Endothelial cell of umbilical vein (primary cell): ENCODE measurements around the gene THEM4. TPM values are rescaled to one million over a fixed set of nuclear protein-coding genes. Genes with fewer than 3 reads are reported as not detected.

ENCODE experiments used
- BruUV-seq: library from RNA; stranded (reverse); fragments of 400-500 nt; replicated peaks from 2 replicates; lab custom pipeline; 2021; lab: Mats Ljungman, UMichigan
- CTCF ChIA-PET: fragments of 300-600, 350-600 bp; sonication (Branson Sonifier 250); formaldehyde crosslinking; loops from one replicate; lab custom pipeline; 2021; ENCODE audit warnings: antibody characterized with exemption, inconsistent platforms; lab: Charles Lee
- POLR2A ChIA-PET: fragments of 300-600, 350-600 bp; sonication (Branson Sonifier 250); formaldehyde crosslinking; loops from one replicate; lab custom pipeline; 2021; ENCODE audit warnings: antibody characterized with exemption, inconsistent platforms; lab: Charles Lee
- DNase-seq: peaks from one replicate; pipeline ENCODE4 v3.0.0-alpha.2; 2011; ENCODE audit warnings: low read depth, low spot score
- FAIRE-seq: peaks from 2 replicates; lab custom pipeline; 2011; peaks lifted over from hg19 to GRCh38; lab: Jason Lieb, UNC
- H2AFZ ChIP-seq: 2 replicates; pipeline ENCODE4 v1.6.0; 2012; ENCODE audit warnings: low read depth, low read length, control low read depth, inconsistent platforms
- H3K27ac ChIP-seq: 2 replicates; pipeline ENCODE4 v1.5.1; 2011; ENCODE audit warnings: low read depth, mild to moderate bottlenecking, control low read depth, low read length, moderate library complexity; ENCODE audit not compliant: insufficient read depth
- H3K27me3 ChIP-seq, 2 experiments: 2 replicates each; pipeline versions ENCODE4 v1.6.0 to v1.6.1; 2011; ENCODE audit warnings: low read length in 2 of 2, mixed read lengths in 1 of 2; ENCODE audit not compliant: control insufficient read depth in 2 of 2, insufficient read depth in 2 of 2
- H3K36me3 ChIP-seq, 2 experiments: 2 replicates in 1 of 2; 3 replicates in 1 of 2; pipeline ENCODE4 v1.5.1; 2011; ENCODE audit warnings: low read length in 2 of 2, mild to moderate bottlenecking in 1 of 2, moderate library complexity in 1 of 2; ENCODE audit not compliant: control insufficient read depth in 2 of 2, insufficient read depth in 2 of 2; ENCODE audit errors: extremely low read depth in 1 of 2
- H3K4me1 ChIP-seq: 3 replicates; pipeline ENCODE4 v1.5.1; 2011; ENCODE audit warnings: mild to moderate bottlenecking, low read length; ENCODE audit not compliant: control insufficient read depth, insufficient read depth; ENCODE audit errors: extremely low read depth
- H3K4me2 ChIP-seq: 2 replicates; pipeline ENCODE4 v1.6.1; 2011; ENCODE audit warnings: low read length, control low read depth, mixed read lengths; ENCODE audit not compliant: insufficient read depth
- H3K4me3 ChIP-seq, 3 experiments: fragments of 200-600 bp in 1 of 3; sonication (generic), shearing (Covaris generic) in 1 of 3; replicated peaks in 1 of 3; 2 replicates each; pipeline ENCODE4 v1.5.1; 2011 to 2016; ENCODE audit warnings: control low read depth in 3 of 3, low read length in 3 of 3, mild to moderate bottlenecking in 2 of 3, inconsistent platforms in 1 of 3, low read depth in 1 of 3, moderate library complexity in 1 of 3; ENCODE audit not compliant: insufficient read depth in 1 of 3
- H3K79me2 ChIP-seq: 2 replicates; pipeline ENCODE4 v1.6.0; 2012; ENCODE audit warnings: low read length, inconsistent platforms; ENCODE audit not compliant: control insufficient read depth, insufficient read depth
- H3K9ac ChIP-seq: replicated peaks from 2 replicates; pipeline ENCODE3; 2011; ENCODE audit warnings: low read length, control low read depth; ENCODE audit not compliant: insufficient read depth; ENCODE audit errors: extremely low read depth
- H3K9me1 ChIP-seq: replicated peaks from 3 replicates; pipeline ENCODE4 v1.6.0; 2011; ENCODE audit warnings: mild to moderate bottlenecking, low read length; ENCODE audit not compliant: control insufficient read depth, insufficient read depth; ENCODE audit errors: extremely low read depth
- H3K9me3 ChIP-seq: replicated peaks from 2 replicates; pipeline ENCODE4 v1.5.1; 2012; ENCODE audit warnings: low read length, inconsistent platforms; ENCODE audit not compliant: control insufficient read depth, insufficient read depth
- H4K20me1 ChIP-seq: replicated peaks from 2 replicates; pipeline ENCODE3; 2011; ENCODE audit warnings: mild to moderate bottlenecking, low read length; ENCODE audit not compliant: control insufficient read depth, insufficient read depth; ENCODE audit errors: extremely low read depth
- EZH2 ChIP-seq: IDR thresholded peaks from 2 replicates; pipeline ENCODE4 v1.6.1; 2012; ENCODE audit warnings: borderline replicate concordance, low read depth, mild to moderate bottlenecking, moderate library complexity, low read length, inconsistent platforms; ENCODE audit not compliant: severe bottlenecking
- FOS ChIP-seq: IDR thresholded peaks from 2 replicates; pipeline ENCODE4 v1.6.1; 2011; ENCODE audit warnings: mild to moderate bottlenecking, low read length, moderate library complexity, borderline replicate concordance; ENCODE audit not compliant: insufficient read depth
- GATA2 ChIP-seq: IDR thresholded peaks from 2 replicates; pipeline ENCODE4 v1.7.0; 2011; ENCODE audit warnings: low read depth, mild to moderate bottlenecking, moderate library complexity, mixed read lengths, low read length; ENCODE audit not compliant: insufficient read length, insufficient read depth
- JUN ChIP-seq: IDR thresholded peaks from 2 replicates; pipeline ENCODE4 v1.6.1; 2011; ENCODE audit warnings: borderline replicate concordance, low read depth; ENCODE audit not compliant: insufficient read length, insufficient read depth
- MYC ChIP-seq: IDR thresholded peaks from one replicate; pipeline ENCODE4 v1.6.1; 2011; ENCODE audit warnings: mild to moderate bottlenecking, low read depth, low read length
- POLR2A ChIP-seq: IDR thresholded peaks from 2 replicates; pipeline ENCODE4 v1.6.1; 2012; ENCODE audit warnings: low read depth, mild to moderate bottlenecking, control low read depth, low read length
- POLR2AphosphoS5 ChIP-seq: IDR thresholded peaks from 2 replicates; pipeline ENCODE4 v1.6.1; 2012; ENCODE audit warnings: low read depth, mild to moderate bottlenecking, control low read depth, low read length, moderate library complexity; ENCODE audit not compliant: insufficient read depth
- dilution Hi-C: fragments of 300-500 bp; cut with MboI; formaldehyde crosslinking; loops from one replicate; pipeline ENCODE4 v1.15.0; 2019; ENCODE audit warnings: low sequenced_read_pairs; ENCODE audit not compliant: extremely low pct_ligation_motif_present
- intact Hi-C: fragments of 100-400 bp; cut with micrococcal nuclease; formaldehyde crosslinking; loops from one replicate; pipeline ENCODE4 v1.10.0; 2022
- polyA plus RNA-seq, 4 experiments: library from polyadenylated mRNA; depleted of rRNA in 3 of 4; stranded (reverse) in 3 of 4; unstranded in 1 of 4; fragments of >200 nt; gene quantifications; 2 replicates each; pipeline versions ENCODE4 v1.2.1 to v1.2.3, GENCODE V29; 2011 to 2012; ENCODE audit warnings: missing spikeins in 1 of 4
- total RNA-seq: library from RNA; stranded (reverse); gene quantifications from 2 replicates; pipeline ENCODE4 v1.2.3, GENCODE V29; 2021
- TF ChIP-seq, protein P1 (sequence below), 2 donors: IDR thresholded peaks; 1 replicate in 1 of 2; 2 replicates in 1 of 2; pipeline ENCODE4 v1.5.1; 2011; ENCODE audit warnings: low read length in 2 of 2, mild to moderate bottlenecking in 2 of 2, moderate library complexity in 2 of 2, control low read depth in 1 of 2, inconsistent platforms in 1 of 2, low read depth in 1 of 2; ENCODE audit not compliant: insufficient read depth in 1 of 2; ENCODE audit errors: extremely low read depth in 1 of 2
- TF ChIP-seq, protein P2 (sequence below): IDR thresholded peaks from 2 replicates; pipeline ENCODE4 v1.6.1; 2011; ENCODE audit not compliant: insufficient read depth, insufficient read length

Gene THEM4
- total and polyA plus RNA-seq, 2 donors (not counting 3 experiments of a cell fraction or from before 2014, with no cell fraction given): 22.3 to 24.9 TPM

DNA sequence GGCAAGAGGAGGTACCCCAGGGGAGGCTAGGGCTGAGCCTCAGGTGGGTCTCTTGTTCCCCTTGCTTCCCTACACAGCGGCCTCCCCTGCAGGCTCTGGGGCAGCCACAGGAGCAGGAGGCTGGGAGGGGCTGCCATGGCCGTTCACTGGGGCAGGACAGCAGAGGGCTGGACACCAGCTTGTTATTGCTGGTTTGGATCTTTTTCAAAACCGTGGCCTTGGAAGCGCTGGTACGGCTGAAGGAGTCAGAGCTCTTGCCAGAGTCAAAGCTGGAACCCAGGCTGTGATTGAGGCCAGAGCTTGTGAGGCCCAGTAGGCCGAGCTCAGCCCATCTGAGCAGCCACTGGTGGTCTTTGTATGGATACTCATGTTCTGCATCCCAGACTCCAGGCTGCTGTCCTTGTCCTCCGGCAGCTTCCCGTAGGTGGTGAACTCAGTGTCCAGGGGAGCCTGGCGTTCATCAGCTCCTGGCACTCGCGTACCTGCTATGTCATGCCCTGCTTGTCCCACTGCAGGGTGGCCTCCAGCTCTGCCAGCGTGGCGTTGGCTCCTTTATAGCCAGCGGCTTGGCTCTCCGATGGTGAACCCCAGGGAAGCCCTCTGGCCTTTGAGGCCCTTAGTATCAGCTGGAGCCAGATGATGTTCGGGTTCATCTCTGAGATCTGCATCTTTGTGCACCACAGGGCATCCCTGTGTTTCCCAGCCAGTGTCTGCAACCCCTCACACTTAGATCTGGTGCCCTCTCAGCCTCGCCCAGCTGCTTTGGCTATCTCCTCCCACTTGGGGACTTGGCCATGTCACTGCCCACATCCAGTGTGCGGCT lies 40.3 kb upstream of the THEM4 start:
- FAIRE-seq: no peak
- H4K20me1 ChIP-seq: no peaks in the 10 kb centered on the region

More for the DNA sequence above, 40.3 kb upstream of the THEM4 start:
- no peak overlapping the region for H3K4me3 ChIP-seq
- no TSS peak for BruUV-seq
- intact Hi-C loops: no loop called here
- no peak for DNase-seq
- H3K36me3 ChIP-seq: no peaks in the 10 kb centered on the region
- H3K4me2 ChIP-seq: no peak overlapping the region
- H3K79me2 ChIP-seq: no peaks in the 10 kb centered on the region
- dilution Hi-C loops: no loop called here
- no peaks in the 10 kb centered on the region for H3K9me1 ChIP-seq
- H3K9ac ChIP-seq: no peak overlapping the region
- H2AFZ ChIP-seq: no peak overlapping the region
- CTCF ChIA-PET: interaction anchor here (0.8 to 1.9 kb wide), 10 partner anchors 8 to 52 kb away, joined by 3 to 6 read pairs (median 3); no protein-coding TSS in a partner anchor
- POLR2A ChIA-PET: no interaction called here
- TF ChIP-seq POLR2AphosphoS5 (no peak), FOS (no peak), EZH2 (no peak), JUN (no peak), GATA2 (no peak), POLR2A (no peak), MYC (no peak)
- TF ChIP-seq, protein P1, sequence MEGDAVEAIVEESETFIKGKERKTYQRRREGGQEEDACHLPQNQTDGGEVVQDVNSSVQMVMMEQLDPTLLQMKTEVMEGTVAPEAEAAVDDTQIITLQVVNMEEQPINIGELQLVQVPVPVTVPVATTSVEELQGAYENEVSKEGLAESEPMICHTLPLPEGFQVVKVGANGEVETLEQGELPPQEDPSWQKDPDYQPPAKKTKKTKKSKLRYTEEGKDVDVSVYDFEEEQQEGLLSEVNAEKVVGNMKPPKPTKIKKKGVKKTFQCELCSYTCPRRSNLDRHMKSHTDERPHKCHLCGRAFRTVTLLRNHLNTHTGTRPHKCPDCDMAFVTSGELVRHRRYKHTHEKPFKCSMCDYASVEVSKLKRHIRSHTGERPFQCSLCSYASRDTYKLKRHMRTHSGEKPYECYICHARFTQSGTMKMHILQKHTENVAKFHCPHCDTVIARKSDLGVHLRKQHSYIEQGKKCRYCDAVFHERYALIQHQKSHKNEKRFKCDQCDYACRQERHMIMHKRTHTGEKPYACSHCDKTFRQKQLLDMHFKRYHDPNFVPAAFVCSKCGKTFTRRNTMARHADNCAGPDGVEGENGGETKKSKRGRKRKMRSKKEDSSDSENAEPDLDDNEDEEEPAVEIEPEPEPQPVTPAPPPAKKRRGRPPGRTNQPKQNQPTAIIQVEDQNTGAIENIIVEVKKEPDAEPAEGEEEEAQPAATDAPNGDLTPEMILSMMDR (IDR thresholded peaks at IDR 0.05; ENCODE audit: extremely low read depth in 1 of 2, insufficient read depth in 1 of 2, low read depth in 1 of 2, low read length in 2 of 2): no peak
- TF ChIP-seq, protein P2, sequence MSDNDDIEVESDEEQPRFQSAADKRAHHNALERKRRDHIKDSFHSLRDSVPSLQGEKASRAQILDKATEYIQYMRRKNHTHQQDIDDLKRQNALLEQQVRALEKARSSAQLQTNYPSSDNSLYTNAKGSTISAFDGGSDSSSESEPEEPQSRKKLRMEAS: no peak
- peaks cover 19% of the 10 kb centered on the region for H3K4me1 ChIP-seq
- H3K27me3 ChIP-seq: no peaks in the 10 kb centered on the region
- H3K9me3 ChIP-seq: no peaks in the 10 kb centered on the region
- H3K27ac ChIP-seq: no peak overlapping the region
